DMS153 treated with DMSO at 0.1 percent for 48 hours (cell line): ENCODE data around the gene NCKAP5.

Experiments used
- DNase-seq: peaks from one replicate; lab custom pipeline; 2025; ENCODE audit not compliant: unreplicated experiment; lab: John Stamatoyannopoulos, UW

The NCKAP5 gene

GRCh38 chr2:133407341-133407740 is 160.9 kb downstream of the NCKAP5 start:
- DNase-seq: no peak

GRCh38 chr2:133405252-133405651 is 163.0 kb downstream of the NCKAP5 start:
- DNase-seq: no peak

DNA sequence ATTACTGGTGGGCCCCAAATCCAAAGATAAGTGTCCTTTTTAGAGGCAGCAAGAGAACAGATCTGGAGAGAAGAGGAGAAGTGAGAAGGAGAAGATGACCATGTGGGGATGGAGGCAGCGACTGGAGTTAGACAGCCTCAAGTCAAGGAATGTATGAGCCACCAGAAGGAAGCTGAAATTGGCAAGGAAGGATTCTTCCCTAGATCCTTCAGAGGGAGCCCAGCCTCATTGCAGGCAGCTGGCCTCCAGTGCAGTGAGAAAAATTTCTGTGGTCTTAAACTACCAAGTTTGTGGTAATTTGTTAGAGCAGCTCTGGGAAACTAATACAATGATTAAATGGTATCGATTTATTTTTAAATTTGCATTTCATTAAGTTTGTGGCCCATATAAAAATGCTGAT is 167.9 kb downstream of the NCKAP5 start:
- no peak for DNase-seq

DNA sequence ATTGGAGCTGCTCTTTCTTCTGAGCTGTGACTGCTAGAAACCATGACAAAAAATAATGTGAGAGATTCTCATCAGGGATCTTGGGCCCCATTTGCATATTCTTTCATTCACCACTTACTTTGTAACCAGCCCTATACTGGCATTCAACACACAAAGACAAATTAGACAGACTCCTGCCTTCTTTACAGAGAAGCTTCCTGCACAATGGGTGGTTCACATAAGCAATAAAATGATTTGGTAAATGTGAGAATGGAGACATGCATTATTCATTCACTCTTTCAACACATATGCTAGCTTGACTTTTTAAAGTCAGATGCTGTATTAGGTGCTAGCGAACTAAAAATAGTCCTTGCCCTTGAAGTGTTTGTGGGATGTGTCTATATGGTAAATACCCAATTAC is 174.4 kb downstream of the NCKAP5 start:
- DNase-seq: no peak

GRCh38 chr2:133390156-133390555 is 178.1 kb downstream of the NCKAP5 start:
- DNase-seq: no peak

DNA sequence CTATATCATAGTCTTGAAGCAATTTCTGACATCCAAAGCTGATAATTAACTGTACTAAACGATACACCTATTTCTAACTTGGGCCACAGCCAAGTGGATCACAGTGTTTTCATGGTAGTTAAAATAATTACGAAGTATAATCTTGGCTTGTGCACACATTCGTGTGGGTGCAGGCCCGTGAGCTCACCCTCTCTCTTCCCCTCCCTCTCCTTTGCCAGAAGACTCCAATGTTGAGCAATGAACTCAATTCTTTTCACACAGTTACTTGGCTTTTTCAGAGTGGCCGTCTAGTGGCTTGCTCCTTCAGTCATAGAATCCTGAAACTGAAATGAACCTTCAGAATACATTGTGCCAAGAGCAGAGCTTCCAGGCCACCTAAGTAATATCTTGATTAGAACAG is 178.7 kb downstream of the NCKAP5 start:
- DNase-seq: no peak

DNA sequence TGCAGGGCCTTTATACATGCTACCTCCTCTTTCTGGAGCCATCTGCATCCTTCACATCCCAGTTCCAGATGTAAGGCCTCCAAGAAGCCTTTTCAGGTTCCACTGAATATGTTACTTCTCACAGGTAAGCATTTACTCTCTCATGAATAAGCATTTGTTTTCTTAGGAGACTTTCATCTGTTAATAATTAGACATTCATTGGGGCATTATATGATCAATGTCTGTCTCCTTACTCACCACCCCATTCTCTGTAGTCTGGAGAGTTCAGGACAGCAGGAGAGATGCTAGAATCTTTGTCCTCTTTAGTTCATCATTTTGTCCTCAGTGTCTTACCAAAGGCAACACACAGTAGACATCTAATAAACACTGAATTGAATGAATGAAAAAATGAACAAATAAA is 185.7 kb downstream of the NCKAP5 start:
- DNase-seq: no peak

- DNase-seq: no peak
These were observed 187.3 kb downstream of the NCKAP5 start for GRCh38 chr2:133380991-133381390.

DNA sequence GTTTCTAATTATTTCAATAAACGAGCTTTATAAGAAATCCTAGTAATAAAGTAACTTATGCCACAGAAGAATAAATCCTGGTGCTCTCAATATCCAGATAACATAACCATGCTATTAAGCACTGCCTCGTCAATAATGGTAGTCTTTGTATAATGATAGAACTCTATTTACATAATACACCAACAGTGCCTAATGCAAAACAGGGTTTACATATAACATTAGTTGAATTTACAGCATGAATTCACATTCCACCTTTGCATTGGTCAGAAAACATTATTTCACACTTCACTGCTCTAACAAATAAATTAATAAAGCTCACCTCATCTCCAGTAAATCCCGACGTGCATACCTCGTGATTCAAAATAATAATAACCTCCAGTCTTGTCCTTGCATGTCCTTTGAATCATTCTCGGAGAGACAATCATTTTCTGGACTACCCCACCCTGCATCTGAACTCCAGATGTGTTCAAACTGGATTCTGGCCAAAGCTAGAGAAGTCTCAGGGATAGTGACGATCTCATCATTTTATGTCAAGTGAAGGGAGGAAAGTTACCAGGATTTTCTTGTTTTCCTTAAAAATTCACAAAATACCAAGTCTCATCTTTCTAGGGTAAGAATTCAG is 189.2 kb downstream of the NCKAP5 start:
- no peak for DNase-seq

GRCh38 chr2:133378386-133378785 is 189.9 kb downstream of the NCKAP5 start:
- DNase-seq: no peak

GRCh38 chr2:133377599-133377998 is 190.7 kb downstream of the NCKAP5 start:
- DNase-seq: no peak

- DNase-seq: no peak
These were observed 191.2 kb downstream of the NCKAP5 start for GRCh38 chr2:133377021-133377481.

DNA sequence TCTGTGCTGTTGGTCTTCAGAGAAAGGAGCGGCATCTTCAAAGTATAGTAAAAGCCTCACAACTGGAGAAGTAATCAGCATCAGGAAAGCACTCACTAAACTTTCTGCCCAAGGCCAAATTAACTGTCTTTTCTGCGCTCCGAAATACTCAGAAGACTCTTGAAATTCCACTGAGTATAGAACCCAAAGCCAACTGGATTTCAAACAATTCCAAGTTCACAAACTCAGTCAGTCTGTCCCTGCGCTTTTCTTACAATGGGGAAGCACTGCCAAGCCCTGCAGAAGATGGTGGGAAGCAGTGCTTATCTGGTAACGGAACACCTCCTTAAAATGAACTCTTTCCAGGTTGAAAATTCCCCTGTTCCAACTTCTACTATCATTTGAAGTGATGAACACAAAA is 193.5 kb downstream of the NCKAP5 start:
- DNase-seq: no peak

- DNase-seq: no peak
These were observed 197.0 kb downstream of the NCKAP5 start for GRCh38 chr2:133371286-133371685.

- no peak for DNase-seq
These were observed 198.2 kb downstream of the NCKAP5 start for GRCh38 chr2:133369901-133370658.

GRCh38 chr2:133365117-133365516 is 203.1 kb downstream of the NCKAP5 start:
- DNase-seq: no peak

DNA sequence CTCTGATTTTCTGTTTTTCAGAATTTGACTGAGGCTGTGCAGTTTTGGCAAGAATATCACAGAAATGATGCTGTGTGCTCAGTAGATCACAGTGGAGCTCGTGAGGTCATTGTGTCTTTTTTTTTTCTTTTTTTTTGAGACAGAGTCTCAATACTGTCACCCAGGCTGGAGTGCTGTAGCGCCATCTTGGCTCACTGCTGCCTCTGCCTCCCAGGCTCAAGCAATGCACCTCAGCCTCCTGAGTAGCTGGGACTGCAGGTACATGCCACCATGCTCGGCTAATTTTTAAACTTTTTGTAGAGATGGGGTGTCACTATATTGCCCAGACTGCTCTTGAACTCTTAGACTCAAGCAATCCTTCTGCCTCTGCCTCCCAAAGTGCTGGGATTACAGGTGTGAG is 203.6 kb downstream of the NCKAP5 start:
- DNase-seq: no peak

DNA sequence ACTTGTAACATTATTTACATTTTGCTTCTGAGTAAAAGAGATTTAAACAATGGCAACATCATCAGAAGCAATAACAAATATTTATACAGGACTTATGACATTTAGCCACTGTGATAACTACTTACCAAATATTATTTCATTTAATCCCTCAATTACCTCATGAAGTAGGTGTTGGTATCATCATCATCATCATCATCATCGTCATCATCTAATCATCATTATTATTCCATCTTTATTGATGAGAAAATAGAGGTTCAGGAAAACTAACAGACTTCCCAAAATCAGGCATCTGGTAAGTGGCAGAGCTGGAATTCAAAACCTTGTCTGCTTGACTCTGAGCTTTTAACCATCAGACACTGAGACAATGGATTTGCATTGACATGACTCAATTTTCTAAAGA is 204.4 kb downstream of the NCKAP5 start:
- DNase-seq: no peak

DNA sequence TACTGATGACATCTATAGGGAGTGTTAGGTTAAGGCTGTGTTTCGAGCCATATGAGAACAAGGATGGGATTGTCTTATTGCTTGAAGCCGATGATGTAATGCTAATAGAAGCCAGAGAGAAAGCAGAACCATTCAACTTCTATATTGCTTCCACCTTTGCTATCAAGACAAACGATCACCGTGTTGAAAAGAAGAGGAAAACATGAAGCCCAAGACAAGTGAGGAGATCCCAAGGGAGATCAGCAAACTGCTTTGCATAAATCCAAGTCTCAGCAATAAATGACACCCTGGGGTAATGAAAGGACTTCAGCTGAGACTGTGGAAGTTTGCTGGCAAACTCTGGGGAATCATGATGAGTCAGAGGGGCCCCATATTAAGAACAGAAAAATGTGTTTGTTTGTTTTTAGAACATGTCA is 206.2 kb downstream of the NCKAP5 start:
- DNase-seq: no peak

- no peak for DNase-seq
These were observed 207.4 kb downstream of the NCKAP5 start for GRCh38 chr2:133360882-133361281.

- DNase-seq: no peak
These were observed 208.1 kb downstream of the NCKAP5 start for GRCh38 chr2:133360190-133360589.

GRCh38 chr2:133352719-133353118 is 215.5 kb downstream of the NCKAP5 start:
- no peak for DNase-seq

DNA sequence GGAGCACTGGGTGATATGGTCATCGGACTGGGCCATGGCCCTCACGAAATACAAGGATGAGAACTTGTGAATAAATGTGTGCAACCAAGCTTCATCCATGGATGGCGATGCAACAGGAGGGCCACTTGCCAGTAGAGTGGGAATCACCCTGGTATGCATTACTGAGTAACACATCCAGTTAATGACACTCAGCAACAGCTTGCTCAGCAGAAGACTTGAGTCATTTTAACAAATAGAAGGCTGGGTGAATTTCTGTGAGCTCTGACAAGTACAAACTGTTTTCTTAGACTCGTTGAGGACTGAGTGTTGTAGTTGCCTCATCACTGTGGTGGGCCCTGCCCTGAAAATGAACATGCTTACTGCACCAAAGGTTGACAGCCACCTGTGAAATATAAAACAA is 221.6 kb downstream of the NCKAP5 start:
- no peak for DNase-seq
